Bronchial epithelial cell (primary cell): ENCODE data around the gene MMP8. TPM values are rescaled to one million over a fixed set of nuclear protein-coding genes. Genes with fewer than 3 reads are reported as not detected.

ENCODE experiments used
- DNase-seq: peaks from one replicate; pipeline ENCODE4 v3.0.0-alpha.2; 2010; ENCODE audit warnings: low read depth
- FAIRE-seq: peaks from 2 replicates; lab custom pipeline; 2011; peaks lifted over from hg19 to GRCh38; lab: Jason Lieb, UNC
- H3K27me3 ChIP-seq: 2 replicates; pipeline ENCODE4 v1.5.1; 2011; ENCODE audit warnings: low read length; ENCODE audit not compliant: control insufficient read depth, insufficient read depth
- H3K36me3 ChIP-seq: 2 replicates; pipeline ENCODE4 v1.5.1; 2011; ENCODE audit warnings: low read length; ENCODE audit not compliant: control insufficient read depth, insufficient read depth
- H3K4me3 ChIP-seq: 2 replicates; pipeline ENCODE4 v1.5.1; 2011; ENCODE audit warnings: mild to moderate bottlenecking, low read depth, low read length, control low read depth
- CTCF ChIP-seq: IDR thresholded peaks from 2 replicates; pipeline ENCODE4 v1.5.1; 2011; ENCODE audit warnings: mild to moderate bottlenecking, moderate library complexity, low read length, control low read depth, inconsistent platforms; ENCODE audit not compliant: insufficient read depth, severe bottlenecking
- total RNA-seq: library from RNA; depleted of rRNA; stranded (reverse); fragments of >200 nt; gene quantifications from 2 replicates; pipeline ENCODE4 v1.2.1, GENCODE V29; 2014

The MMP8 gene
- total RNA-seq, 1 donor from 2014 or later, result not detected

- Histone ChIP-seq H3K27me3 (no peaks in the 10 kb centered on the region), H3K36me3 (no peaks in the 10 kb centered on the region), H3K4me3 (no peak overlapping the region)
- FAIRE-seq (no peak), DNase-seq (no peak)
- TF ChIP-seq CTCF, result peak; percentile 2
Measured at GRCh38 chr11:102664001-102664752, 60.6 kb downstream of the MMP8 start.

- no peaks in the 10 kb centered on the region for H3K36me3 ChIP-seq
- no peaks in the 10 kb centered on the region for H3K27me3 ChIP-seq
- no peak for FAIRE-seq
- no peak for DNase-seq
- H3K4me3 ChIP-seq, result no peak overlapping the region
- no peak for TF ChIP-seq CTCF
Measured at GRCh38 chr11:102662607-102663006, 62.1 kb downstream of the MMP8 start.

Other genes starting within 250 kb of the MMP8 start
- gene MMP7, start 194.2 kb downstream of the MMP8 start, total RNA-seq, result not detected in 2 replicates
- not detected in 2 replicates for gene MMP20, start 99.6 kb downstream of the MMP8 start, total RNA-seq
- gene MMP27, start 19.2 kb downstream of the MMP8 start, total RNA-seq, result not detected in 2 replicates
- gene MMP10, start 55.7 kb upstream of the MMP8 start, total RNA-seq, result 4.2 and 4.9 TPM in 2 replicates
- gene MMP1, start 73.2 kb upstream of the MMP8 start, total RNA-seq, result 68.1 and 168 TPM in 2 replicates
- 0.13 and 0.26 TPM in 2 replicates for gene MMP3, start 118.7 kb upstream of the MMP8 start, total RNA-seq
- not detected in 2 replicates for gene MMP12, start 150.0 kb upstream of the MMP8 start, total RNA-seq
- under 0.01 TPM in 1 of 2 replicates, not detected in the other for gene MMP13, start 230.8 kb upstream of the MMP8 start, total RNA-seq